Endothelial cell (in vitro differentiated cells): ENCODE measurements around the gene ANK2. TPM values are rescaled to one million over a fixed set of nuclear protein-coding genes. Genes with fewer than 3 reads are reported as not detected.
A peak's percentile ranks its signal among the peaks of the same experiment; 100 is the strongest.

Source experiments
- DNase-seq: peaks from one replicate; pipeline ENCODE4 v3.0.0; 2021; ENCODE audit warnings: low spot score
- H3K27ac Mint-ChIP-seq: one replicate; pipeline ENCODE4 v1.8.0; 2021; ENCODE audit warnings: mixed read lengths, inconsistent platforms; ENCODE audit not compliant: unreplicated experiment
- H3K27me3 Mint-ChIP-seq: one replicate; pipeline ENCODE4 v1.8.0; 2021; ENCODE audit warnings: mild to moderate bottlenecking, moderate library complexity, mixed read lengths, inconsistent platforms; ENCODE audit not compliant: unreplicated experiment
- H3K36me3 Mint-ChIP-seq: one replicate; pipeline ENCODE4 v1.8.0; 2021; ENCODE audit warnings: mild to moderate bottlenecking, low read depth, mixed read lengths, inconsistent platforms; ENCODE audit not compliant: unreplicated experiment
- H3K4me1 Mint-ChIP-seq: one replicate; pipeline ENCODE4 v1.8.0; 2021; ENCODE audit warnings: mild to moderate bottlenecking, mixed read lengths, inconsistent platforms; ENCODE audit not compliant: unreplicated experiment
- H3K4me3 Mint-ChIP-seq: one replicate; pipeline ENCODE4 v1.8.0; 2021; ENCODE audit warnings: mild to moderate bottlenecking, mixed read lengths, inconsistent platforms; ENCODE audit not compliant: unreplicated experiment
- H3K9me3 Mint-ChIP-seq: one replicate; pipeline ENCODE4 v1.8.0; 2021; ENCODE audit warnings: mixed read lengths, inconsistent platforms; ENCODE audit not compliant: unreplicated experiment
- CTCF ChIP-seq: fragments of 200-600 bp; sonication (generic); IDR thresholded peaks from one replicate; pipeline ENCODE4 v1.5.0; 2021; ENCODE audit warnings: antibody characterized with exemption; ENCODE audit not compliant: unreplicated experiment
- total RNA-seq: library from RNA; stranded (reverse); fragmentation: NEBNext Ultra II Directional; extraction: Animal tissue kit (Norgen Biotek cat#: 25700); gene quantifications from one replicate; pipeline ENCODE4 v1.2.1, GENCODE V29; 2021; ENCODE audit not compliant: unreplicated experiment

The ANK2 gene
- total RNA-seq, 1 donor from 2014 or later: 47.2 TPM

- H3K27ac Mint-ChIP-seq: peak overlapping the region; percentile 49
- H3K4me3 Mint-ChIP-seq: no peak overlapping the region
- no peaks in the 10 kb centered on the region for H3K9me3 Mint-ChIP-seq
- no peaks in the 10 kb centered on the region for H3K36me3 Mint-ChIP-seq
- H3K27me3 Mint-ChIP-seq: no peaks in the 10 kb centered on the region
- TF ChIP-seq CTCF: no peak
- DNase-seq: peak; percentile 9
- peaks cover 13% of the 10 kb centered on the region for H3K4me1 Mint-ChIP-seq
Measured at GRCh38 chr4:113145519-113146291, 96.3 kb downstream of the ANK2 start.

GRCh38 chr4:113146876-113147358 is 97.5 kb downstream of the ANK2 start:
- no peak for DNase-seq

GRCh38 chr4:113147498-113148111 is 98.2 kb downstream of the ANK2 start:
- TF ChIP-seq CTCF: no peak
- Mint-ChIP-seq H3K9me3 (no peaks in the 10 kb centered on the region), H3K27ac (no peak overlapping the region), H3K36me3 (no peaks in the 10 kb centered on the region), H3K27me3 (no peaks in the 10 kb centered on the region), H3K4me3 (no peak overlapping the region), H3K4me1 (peaks cover 13% of the 10 kb centered on the region)
- DNase-seq: no peak

More at GRCh38 chr4:113146876-113147358, 97.5 kb downstream of the ANK2 start:
- Mint-ChIP-seq H3K9me3 (no peaks in the 10 kb centered on the region), H3K36me3 (no peaks in the 10 kb centered on the region), H3K4me3 (no peak overlapping the region), H3K27me3 (no peaks in the 10 kb centered on the region), H3K27ac (no peak overlapping the region), H3K4me1 (peaks cover 13% of the 10 kb centered on the region)
- no peak for TF ChIP-seq CTCF

- TF ChIP-seq CTCF: no peak
- no peaks in the 10 kb centered on the region for H3K36me3 Mint-ChIP-seq
- H3K4me3 Mint-ChIP-seq: no peak overlapping the region
- DNase-seq: no peak
- peaks cover 13% of the 10 kb centered on the region for H3K4me1 Mint-ChIP-seq
- no peaks in the 10 kb centered on the region for H3K27me3 Mint-ChIP-seq
- H3K9me3 Mint-ChIP-seq: no peaks in the 10 kb centered on the region
- no peak overlapping the region for H3K27ac Mint-ChIP-seq
Measured at GRCh38 chr4:113148925-113149324, 99.5 kb downstream of the ANK2 start.

GRCh38 chr4:113153529-113154101 is 104.2 kb downstream of the ANK2 start:
- peaks cover 2% of the 10 kb centered on the region for H3K4me1 Mint-ChIP-seq
- H3K27me3 Mint-ChIP-seq: peaks cover 1% of the 10 kb centered on the region
- no peaks in the 10 kb centered on the region for H3K36me3 Mint-ChIP-seq
- H3K9me3 Mint-ChIP-seq: no peaks in the 10 kb centered on the region
- no peak for DNase-seq
- no peak overlapping the region for H3K27ac Mint-ChIP-seq
- no peak for TF ChIP-seq CTCF
- H3K4me3 Mint-ChIP-seq: no peak overlapping the region
